ENCODE data around the gene SERPINA5.

SERPINA5 gene

DNA sequence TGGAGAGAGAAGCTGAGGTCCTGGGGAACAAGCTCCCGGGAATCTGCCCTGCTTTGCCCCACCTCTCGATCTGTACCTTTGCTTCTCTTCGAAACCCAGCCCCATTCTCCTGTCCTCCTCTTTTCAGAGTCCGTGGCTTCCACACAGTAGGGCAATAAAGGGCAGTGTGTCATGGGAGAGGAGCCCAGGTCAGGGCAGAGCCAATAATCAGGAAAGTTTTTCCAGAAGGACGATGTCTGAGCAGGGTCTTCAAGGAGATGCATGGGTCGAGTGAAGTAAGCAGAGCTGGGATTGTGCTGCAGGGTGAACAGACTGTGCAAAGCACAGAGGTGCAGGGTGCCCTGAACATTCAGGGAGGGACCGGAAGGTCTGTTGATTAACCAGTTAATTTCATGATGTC is 42.0 kb upstream of the SERPINA5 start:
- H3K4me3 Mint-ChIP-seq, result no peak overlapping the region
- DNase-seq, result no peak
- H3K27me3 Mint-ChIP-seq (ENCODE audit: low read depth, poor library complexity), result peaks cover 18% of the 10 kb centered on the region
- H3K4me1 Mint-ChIP-seq, result peaks cover 20% of the 10 kb centered on the region
- H3K27ac Mint-ChIP-seq, result no peak overlapping the region
- H3K9me3 Mint-ChIP-seq, result peaks cover 4% of the 10 kb centered on the region
- H3K36me3 Mint-ChIP-seq (ENCODE audit: low read depth), result no peaks in the 10 kb centered on the region
- TF ChIP-seq, protein P1, sequence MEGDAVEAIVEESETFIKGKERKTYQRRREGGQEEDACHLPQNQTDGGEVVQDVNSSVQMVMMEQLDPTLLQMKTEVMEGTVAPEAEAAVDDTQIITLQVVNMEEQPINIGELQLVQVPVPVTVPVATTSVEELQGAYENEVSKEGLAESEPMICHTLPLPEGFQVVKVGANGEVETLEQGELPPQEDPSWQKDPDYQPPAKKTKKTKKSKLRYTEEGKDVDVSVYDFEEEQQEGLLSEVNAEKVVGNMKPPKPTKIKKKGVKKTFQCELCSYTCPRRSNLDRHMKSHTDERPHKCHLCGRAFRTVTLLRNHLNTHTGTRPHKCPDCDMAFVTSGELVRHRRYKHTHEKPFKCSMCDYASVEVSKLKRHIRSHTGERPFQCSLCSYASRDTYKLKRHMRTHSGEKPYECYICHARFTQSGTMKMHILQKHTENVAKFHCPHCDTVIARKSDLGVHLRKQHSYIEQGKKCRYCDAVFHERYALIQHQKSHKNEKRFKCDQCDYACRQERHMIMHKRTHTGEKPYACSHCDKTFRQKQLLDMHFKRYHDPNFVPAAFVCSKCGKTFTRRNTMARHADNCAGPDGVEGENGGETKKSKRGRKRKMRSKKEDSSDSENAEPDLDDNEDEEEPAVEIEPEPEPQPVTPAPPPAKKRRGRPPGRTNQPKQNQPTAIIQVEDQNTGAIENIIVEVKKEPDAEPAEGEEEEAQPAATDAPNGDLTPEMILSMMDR (IDR thresholded peaks at IDR 0.05), result no peak

- Mint-ChIP-seq H3K9me3 (peaks cover 4% of the 10 kb centered on the region), H3K27ac (no peak overlapping the region)
- no peak for DNase-seq
Observed at GRCh38 chr14:94540031-94540794, 41.0 kb upstream of the SERPINA5 start.

GRCh38 chr14:94541234-94541975 is 39.8 kb upstream of the SERPINA5 start:
- Mint-ChIP-seq H3K4me1 (peaks cover 29% of the 10 kb centered on the region), H3K27ac (no peak overlapping the region), H3K27me3 (ENCODE audit: low read depth, poor library complexity) (peaks cover 21% of the 10 kb centered on the region), H3K9me3 (peaks cover 4% of the 10 kb centered on the region), H3K4me3 (no peak overlapping the region), H3K36me3 (ENCODE audit: low read depth) (no peaks in the 10 kb centered on the region)
- DNase-seq, result no peak
- TF ChIP-seq, protein P1 (IDR thresholded peaks at IDR 0.05), result no peak

More at GRCh38 chr14:94540031-94540794, 41.0 kb upstream of the SERPINA5 start:
- Mint-ChIP-seq H3K4me1 (peaks cover 20% of the 10 kb centered on the region), H3K27me3 (ENCODE audit: low read depth, poor library complexity) (peaks cover 19% of the 10 kb centered on the region), H3K4me3 (no peak overlapping the region), H3K36me3 (ENCODE audit: low read depth) (no peaks in the 10 kb centered on the region)
- TF ChIP-seq, protein P1 (IDR thresholded peaks at IDR 0.05), result no peak

DNA sequence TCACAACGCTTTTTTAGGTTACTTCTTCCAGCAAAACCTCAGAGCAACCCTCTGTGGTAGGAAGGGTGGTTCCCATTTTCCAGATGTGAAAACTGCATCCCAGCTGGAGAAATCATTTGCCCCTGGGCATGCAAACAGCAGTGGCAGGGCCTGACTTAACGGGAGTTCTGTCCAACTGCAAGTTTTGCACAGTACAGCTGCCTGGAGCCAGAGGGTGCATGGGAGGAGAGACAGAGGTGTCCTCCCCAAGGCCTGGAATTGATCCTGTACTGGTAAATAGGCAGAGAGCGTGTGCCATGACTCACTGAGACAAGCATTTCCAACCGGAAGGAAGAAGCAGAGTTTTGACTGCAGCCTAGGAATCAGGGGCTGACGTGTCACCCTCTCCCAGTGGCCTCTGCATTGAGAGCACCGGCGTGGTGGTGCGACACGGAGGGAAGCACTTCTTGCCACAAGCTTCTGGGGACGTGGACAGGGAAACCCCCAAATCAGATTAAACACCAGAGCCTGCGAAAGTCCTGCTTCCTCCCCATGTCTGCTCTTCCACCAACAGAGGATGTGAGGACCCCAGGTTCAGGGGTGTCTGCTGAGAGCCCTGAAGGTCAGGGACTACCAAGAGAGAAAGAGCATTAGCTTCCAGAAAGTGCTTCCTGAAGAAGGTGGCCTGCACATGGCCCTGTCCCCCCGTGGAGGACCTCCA is 39.0 kb upstream of the SERPINA5 start:
- no peak overlapping the region for H3K27ac Mint-ChIP-seq
- no peak for DNase-seq
- TF ChIP-seq, protein P1 (IDR thresholded peaks at IDR 0.05), result no peak
- peaks cover 4% of the 10 kb centered on the region for H3K9me3 Mint-ChIP-seq
- no peaks in the 10 kb centered on the region for H3K36me3 Mint-ChIP-seq (ENCODE audit: low read depth)
- H3K4me1 Mint-ChIP-seq, result peaks cover 29% of the 10 kb centered on the region
- no peak overlapping the region for H3K4me3 Mint-ChIP-seq
- peaks cover 14% of the 10 kb centered on the region for H3K27me3 Mint-ChIP-seq (ENCODE audit: low read depth, poor library complexity)

DNA sequence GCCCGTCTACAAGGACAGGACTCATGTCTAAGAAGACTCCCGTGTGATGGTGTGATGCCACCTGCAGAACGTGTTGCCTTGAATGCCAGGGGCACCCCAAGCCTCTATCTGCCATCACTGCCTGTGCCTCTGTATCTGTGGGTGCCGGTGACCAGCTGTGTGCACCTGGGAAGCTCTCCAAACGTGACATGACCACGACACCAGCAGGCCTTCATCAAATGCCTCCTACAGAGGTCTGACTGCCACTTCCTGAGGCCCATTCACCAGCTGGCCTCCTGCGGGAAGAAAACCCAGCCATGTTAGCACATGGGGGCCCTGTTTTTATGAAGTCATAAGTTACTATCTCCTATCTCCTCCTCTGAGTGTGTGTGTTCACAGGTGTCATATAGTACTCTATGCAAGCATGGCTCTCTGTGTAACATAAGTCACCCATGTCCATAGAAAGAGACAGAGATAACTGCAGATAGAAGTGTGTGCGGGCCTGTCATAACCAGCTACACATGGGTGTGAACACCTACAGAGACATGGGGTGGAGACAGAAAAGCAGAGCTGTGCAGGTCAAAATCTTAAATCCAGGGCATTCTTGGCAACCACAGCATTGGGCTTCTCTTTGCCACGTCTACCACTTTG is 38.3 kb upstream of the SERPINA5 start:
- Mint-ChIP-seq H3K36me3 (ENCODE audit: low read depth) (no peaks in the 10 kb centered on the region), H3K27ac (no peak overlapping the region), H3K27me3 (ENCODE audit: low read depth, poor library complexity) (peaks cover 13% of the 10 kb centered on the region), H3K4me3 (no peak overlapping the region), H3K4me1 (peaks cover 29% of the 10 kb centered on the region), H3K9me3 (no peaks in the 10 kb centered on the region)
- TF ChIP-seq, protein P1 (IDR thresholded peaks at IDR 0.05), result no peak
- no peak for DNase-seq
